HT1080 (cell line): ENCODE measurements around the gene CASP12. TPM values are rescaled to one million over a fixed set of nuclear protein-coding genes. Genes with fewer than 3 reads are reported as not detected.

Experiments
- DNase-seq: peaks from one replicate; pipeline ENCODE4 v3.0.0-alpha.2; 2015; ENCODE audit warnings: low read depth
- small RNA-seq: library from RNA; depleted of rRNA; stranded (forward); fragments of <200 nt; gene quantifications from one replicate; pipeline ENCODE3, GENCODE V24; 2014
- total RNA-seq: library from RNA; depleted of rRNA; stranded (reverse); fragments of >200 nt; shearing (Covaris generic); gene quantifications from 2 replicates; pipeline ENCODE4 v1.2.3, GENCODE V29; 2014; rRNA removed

Gene CASP12
- total RNA-seq, 1 experiment from 2014 or later: not detected

DNA sequence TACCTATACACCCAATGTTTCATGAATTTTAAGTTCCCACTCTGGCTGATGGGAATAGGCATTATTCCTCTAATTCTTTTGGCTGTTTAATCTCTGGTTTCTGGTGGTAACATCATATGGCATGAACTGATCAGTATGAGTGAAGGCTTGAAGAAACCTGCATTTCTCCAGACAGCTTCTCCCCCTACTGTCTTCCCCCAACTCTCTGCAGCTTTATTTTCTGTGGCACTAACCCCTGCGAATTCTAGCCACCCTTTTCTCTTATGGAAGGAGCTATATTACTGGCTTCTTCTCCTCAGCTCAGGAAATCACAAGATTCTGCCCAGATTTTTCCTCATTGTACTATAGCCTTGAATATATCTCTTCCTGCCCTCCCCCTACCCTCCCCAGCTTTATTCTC, 57.1 kb downstream of the CASP12 start:
- no peak for DNase-seq

DNA sequence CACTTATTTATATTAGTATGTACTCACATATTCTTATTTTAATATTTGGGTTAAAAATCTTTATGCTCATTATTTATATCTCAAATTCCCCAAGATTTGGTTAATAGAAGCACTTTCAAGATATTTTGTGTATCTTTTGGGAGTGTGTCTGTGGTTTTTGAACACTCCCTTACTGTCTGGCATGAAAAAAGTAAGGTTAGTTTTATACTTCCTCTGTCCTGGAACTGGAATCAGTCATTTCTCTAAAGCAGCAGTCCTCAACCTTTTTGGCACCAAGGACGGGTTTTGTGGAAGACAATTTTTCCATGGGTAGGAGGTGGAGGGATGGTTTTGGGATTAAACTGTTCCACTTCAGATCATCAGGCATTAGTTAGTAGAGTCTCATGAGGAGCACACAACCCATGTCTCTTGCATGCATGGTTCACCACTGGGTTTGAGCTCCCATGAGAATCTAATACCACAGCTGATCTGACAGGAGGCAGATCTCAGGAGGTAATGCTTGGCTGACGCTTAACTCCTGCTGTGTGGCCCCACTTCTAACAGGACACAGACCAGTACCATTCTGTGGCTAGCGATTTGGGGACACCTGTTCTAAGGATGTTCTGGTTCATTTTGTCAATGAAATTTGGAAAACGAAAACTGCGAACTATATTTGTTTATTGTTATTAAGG, 60.2 kb downstream of the CASP12 start:
- DNase-seq: no peak

DNA sequence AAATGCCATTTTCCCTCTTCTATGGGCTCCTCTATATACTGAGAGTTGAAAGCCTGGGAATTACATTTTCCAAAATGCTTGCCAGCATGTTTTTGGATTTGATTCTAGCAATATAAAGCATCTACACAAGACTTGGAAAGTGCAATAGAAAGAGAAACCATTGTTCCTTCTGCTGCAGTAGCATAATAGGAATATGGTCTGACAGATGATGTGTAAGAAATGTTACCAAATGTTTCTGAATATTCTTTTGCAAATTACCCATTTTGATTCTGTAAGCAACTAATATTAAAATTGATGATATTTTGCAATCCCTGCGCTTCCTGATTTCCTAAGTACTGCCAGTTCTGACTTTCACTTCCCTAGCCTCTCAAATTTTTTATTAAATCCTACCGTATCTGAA, 61.6 kb downstream of the CASP12 start:
- no peak for DNase-seq

Small RNA genes within 50 kb of the gene (small RNA-seq; reads per million reads assigned to genes)
- gene AP002004.1: not detected

Other genes with a start within 250 kb of the CASP12 start
- gene CASP4, start 70.1 kb upstream of the CASP12 start, total RNA-seq: 55.0 and 60.6 TPM in 2 replicates
- not detected in 2 replicates for gene CASP5, start 124.7 kb upstream of the CASP12 start, total RNA-seq
- gene CASP1, start 136.7 kb upstream of the CASP12 start, total RNA-seq: 10.1 and 10.6 TPM in 2 replicates
- 3.3 and 4.5 TPM in 2 replicates for gene CARD16, start 146.9 kb upstream of the CASP12 start, total RNA-seq
- not detected in 2 replicates for gene CARD18, start 241.3 kb upstream of the CASP12 start, total RNA-seq